OCI-LY1 (cell line): Measurements from ENCODE around the gene ADARB2.

Experiments used
- EZH2 ChIP-seq: fragments of 200-600 bp; sonication (generic), shearing (Covaris generic); IDR thresholded peaks from 2 replicates; pipeline ENCODE4 v1.8.0; 2017; ENCODE audit warnings: borderline replicate concordance, mixed run types, mild to moderate bottlenecking, antibody characterized with exemption, low read length, moderate library complexity, mixed read lengths
- TF ChIP-seq, protein P1 (sequence below): fragments of 200-600 bp; sonication (generic), shearing (Covaris generic); IDR thresholded peaks from 2 replicates; pipeline ENCODE4 v1.5.1; 2017; ENCODE audit warnings: mild to moderate bottlenecking, antibody characterized with exemption, low read length, moderate library complexity, mixed read lengths

DNA sequence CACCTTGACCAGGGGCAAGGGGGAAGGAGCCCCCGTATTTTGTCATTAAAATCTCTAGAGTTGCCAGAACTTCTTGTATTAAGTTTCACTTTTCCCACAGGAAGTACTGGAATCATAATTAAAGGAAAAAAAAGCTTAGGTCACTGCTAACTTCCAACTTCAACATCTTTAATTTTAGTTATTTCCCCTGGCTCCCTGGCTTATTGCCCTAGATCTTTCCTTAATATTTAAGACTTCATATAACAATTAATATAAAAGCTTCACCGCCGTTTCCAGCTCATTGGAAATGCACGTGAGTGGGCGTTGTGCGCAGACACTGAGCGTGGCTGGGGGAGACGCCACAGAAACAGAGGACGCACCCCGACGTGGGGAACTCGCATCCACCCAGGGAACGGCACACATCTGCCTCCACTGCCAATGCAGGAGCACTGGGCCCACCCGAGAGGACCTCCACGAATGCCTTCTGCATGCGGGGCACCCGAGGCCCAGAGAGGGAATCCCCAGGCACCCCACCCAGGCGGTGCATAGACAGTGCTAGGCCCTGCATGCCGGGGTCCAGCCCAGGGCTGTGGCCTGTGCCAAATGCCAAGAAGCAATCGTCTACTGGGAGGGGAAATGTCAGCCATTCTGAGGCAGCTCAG lies 72.2 kb downstream of the ADARB2 start:
- no peak for TF ChIP-seq EZH2
- TF ChIP-seq, protein P1, sequence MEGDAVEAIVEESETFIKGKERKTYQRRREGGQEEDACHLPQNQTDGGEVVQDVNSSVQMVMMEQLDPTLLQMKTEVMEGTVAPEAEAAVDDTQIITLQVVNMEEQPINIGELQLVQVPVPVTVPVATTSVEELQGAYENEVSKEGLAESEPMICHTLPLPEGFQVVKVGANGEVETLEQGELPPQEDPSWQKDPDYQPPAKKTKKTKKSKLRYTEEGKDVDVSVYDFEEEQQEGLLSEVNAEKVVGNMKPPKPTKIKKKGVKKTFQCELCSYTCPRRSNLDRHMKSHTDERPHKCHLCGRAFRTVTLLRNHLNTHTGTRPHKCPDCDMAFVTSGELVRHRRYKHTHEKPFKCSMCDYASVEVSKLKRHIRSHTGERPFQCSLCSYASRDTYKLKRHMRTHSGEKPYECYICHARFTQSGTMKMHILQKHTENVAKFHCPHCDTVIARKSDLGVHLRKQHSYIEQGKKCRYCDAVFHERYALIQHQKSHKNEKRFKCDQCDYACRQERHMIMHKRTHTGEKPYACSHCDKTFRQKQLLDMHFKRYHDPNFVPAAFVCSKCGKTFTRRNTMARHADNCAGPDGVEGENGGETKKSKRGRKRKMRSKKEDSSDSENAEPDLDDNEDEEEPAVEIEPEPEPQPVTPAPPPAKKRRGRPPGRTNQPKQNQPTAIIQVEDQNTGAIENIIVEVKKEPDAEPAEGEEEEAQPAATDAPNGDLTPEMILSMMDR, result no peak
